Measurements from ENCODE around the gene MYL3.

GRCh38 chr3:46829699-46830208, 33.5 kb downstream of the MYL3 start:
- TF ChIP-seq EZH2phosphoT487 (IDR thresholded peaks at IDR 0.05; ENCODE audit: insufficient read depth, low read depth): no peak
- TF ChIP-seq EZH2 (IDR thresholded peaks at IDR 0.05; ENCODE audit: insufficient read depth, poor library complexity, severe bottlenecking): no peak

Data from GM23248 (cell line).